C4-2B (cell line): ENCODE measurements around the gene UNCX.

Experiments used
- ZFX ChIP-seq: fragments of 450-650 bp; IDR thresholded peaks from 2 replicates; pipeline ENCODE4 v1.6.1; 2017
- TF ChIP-seq, protein P1 (sequence below): fragments of 450-650 bp; conservative IDR thresholded peaks from 2 replicates; pipeline ENCODE4 v1.5.1; 2017; ENCODE audit warnings: mild to moderate bottlenecking

- TF ChIP-seq, protein P1, sequence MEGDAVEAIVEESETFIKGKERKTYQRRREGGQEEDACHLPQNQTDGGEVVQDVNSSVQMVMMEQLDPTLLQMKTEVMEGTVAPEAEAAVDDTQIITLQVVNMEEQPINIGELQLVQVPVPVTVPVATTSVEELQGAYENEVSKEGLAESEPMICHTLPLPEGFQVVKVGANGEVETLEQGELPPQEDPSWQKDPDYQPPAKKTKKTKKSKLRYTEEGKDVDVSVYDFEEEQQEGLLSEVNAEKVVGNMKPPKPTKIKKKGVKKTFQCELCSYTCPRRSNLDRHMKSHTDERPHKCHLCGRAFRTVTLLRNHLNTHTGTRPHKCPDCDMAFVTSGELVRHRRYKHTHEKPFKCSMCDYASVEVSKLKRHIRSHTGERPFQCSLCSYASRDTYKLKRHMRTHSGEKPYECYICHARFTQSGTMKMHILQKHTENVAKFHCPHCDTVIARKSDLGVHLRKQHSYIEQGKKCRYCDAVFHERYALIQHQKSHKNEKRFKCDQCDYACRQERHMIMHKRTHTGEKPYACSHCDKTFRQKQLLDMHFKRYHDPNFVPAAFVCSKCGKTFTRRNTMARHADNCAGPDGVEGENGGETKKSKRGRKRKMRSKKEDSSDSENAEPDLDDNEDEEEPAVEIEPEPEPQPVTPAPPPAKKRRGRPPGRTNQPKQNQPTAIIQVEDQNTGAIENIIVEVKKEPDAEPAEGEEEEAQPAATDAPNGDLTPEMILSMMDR = no peak
- TF ChIP-seq ZFX = no peak
Measured at GRCh38 chr7:1201916-1202315, 30.8 kb upstream of the UNCX start.
